Keratinocyte (primary cell): ENCODE measurements around the gene LDLRAD4. TPM values are rescaled to one million over a fixed set of nuclear protein-coding genes. Genes with fewer than 3 reads are reported as not detected.

Experiments
- DNase-seq: peaks from one replicate; pipeline ENCODE4 v3.0.0-alpha.2; 2011; ENCODE audit warnings: low read depth, missing footprints, low spot score
- FAIRE-seq: peaks from 2 replicates; lab custom pipeline; 2011; peaks lifted over from hg19 to GRCh38; lab: Jason Lieb, UNC
- H2AFZ ChIP-seq: 2 replicates; pipeline ENCODE4 v1.6.0; 2012; ENCODE audit warnings: low read length, control low read depth, inconsistent platforms; ENCODE audit not compliant: control insufficient read depth
- H3K27ac ChIP-seq: 2 replicates; pipeline ENCODE4 v1.5.1; 2011; ENCODE audit warnings: low read length; ENCODE audit not compliant: control insufficient read depth, insufficient read depth
- H3K27me3 ChIP-seq: 3 replicates; pipeline ENCODE4 v1.6.0; 2011; ENCODE audit warnings: low read length; ENCODE audit not compliant: control insufficient read depth, insufficient read depth; ENCODE audit errors: extremely low read depth
- H3K36me3 ChIP-seq, 2 experiments: 2 replicates in 1 of 2; 3 replicates in 1 of 2; pipeline ENCODE4 v1.5.1; 2011; ENCODE audit warnings: low read length in 2 of 2, mild to moderate bottlenecking in 1 of 2; ENCODE audit not compliant: control insufficient read depth in 2 of 2, insufficient read depth in 2 of 2; ENCODE audit errors: extremely low read depth in 1 of 2
- H3K4me1 ChIP-seq: 3 replicates; pipeline ENCODE4 v1.5.1; 2011; ENCODE audit warnings: low read length; ENCODE audit not compliant: control insufficient read depth, insufficient read depth; ENCODE audit errors: extremely low read depth
- H3K4me2 ChIP-seq: 3 replicates; pipeline ENCODE4 v1.6.0; 2011; ENCODE audit warnings: low read depth, low read length; ENCODE audit not compliant: control insufficient read depth, insufficient read depth; ENCODE audit errors: extremely low read depth
- H3K4me3 ChIP-seq, 3 experiments: fragments of 200-600 bp in 1 of 3; sonication (generic) in 1 of 3; 2 replicates in 2 of 3; 3 replicates in 1 of 3; pipeline ENCODE4 v1.5.1; 2011 to 2016; ENCODE audit warnings: low read length in 3 of 3, mild to moderate bottlenecking in 3 of 3, control low read depth in 2 of 3, inconsistent platforms in 1 of 3, low read depth in 1 of 3, mixed read lengths in 1 of 3, mixed run types in 1 of 3, moderate library complexity in 1 of 3; ENCODE audit not compliant: control insufficient read depth in 2 of 3, insufficient read depth in 2 of 3; ENCODE audit errors: extremely low read depth in 1 of 3
- H3K79me2 ChIP-seq: 2 replicates; pipeline ENCODE4 v1.6.0; 2012; ENCODE audit warnings: low read length; ENCODE audit not compliant: control insufficient read depth, insufficient read depth
- H3K9ac ChIP-seq: 3 replicates; pipeline ENCODE4 v1.6.0; 2011; ENCODE audit warnings: low read length; ENCODE audit not compliant: control insufficient read depth, insufficient read depth; ENCODE audit errors: extremely low read depth
- H3K9me1 ChIP-seq: 3 replicates; pipeline ENCODE4 v1.6.0; 2011; ENCODE audit warnings: low read length; ENCODE audit not compliant: control insufficient read depth, insufficient read depth; ENCODE audit errors: extremely low read depth
- H3K9me3 ChIP-seq: 2 replicates; pipeline ENCODE4 v1.5.1; 2012; ENCODE audit warnings: low read depth, low read length; ENCODE audit not compliant: control insufficient read depth
- H4K20me1 ChIP-seq: 3 replicates; pipeline ENCODE4 v1.6.0; 2011; ENCODE audit warnings: low read length; ENCODE audit not compliant: control insufficient read depth, insufficient read depth; ENCODE audit errors: extremely low read depth
- CTCF ChIP-seq, 3 experiments: IDR thresholded peaks in 1 of 3; conservative IDR thresholded peaks in 1 of 3; optimal IDR thresholded peaks in 1 of 3; 2 replicates in 2 of 3; 3 replicates in 1 of 3; pipeline versions ENCODE3 to v1.5.1; 2011; ENCODE audit warnings: low read length in 3 of 3, mild to moderate bottlenecking in 3 of 3, moderate library complexity in 2 of 3, control low read depth in 1 of 3, inconsistent platforms in 1 of 3; ENCODE audit not compliant: insufficient read depth in 2 of 3; ENCODE audit errors: extremely low read depth in 1 of 3
- EZH2 ChIP-seq: IDR thresholded peaks from one replicate; pipeline ENCODE4 v1.6.1; 2012; ENCODE audit warnings: inconsistent platforms, mild to moderate bottlenecking, low read length, moderate library complexity
- dilution Hi-C: fragments of 300-500 bp; cut with MboI; formaldehyde crosslinking; loops from one replicate; pipeline ENCODE4 v1.7.0; 2020; ENCODE audit warnings: low sequenced_read_pairs; ENCODE audit not compliant: extremely low pct_ligation_motif_present
- polyA plus RNA-seq, 5 experiments: library from polyadenylated mRNA; depleted of rRNA in 3 of 5; stranded (reverse) in 3 of 5; stranded (forward) in 1 of 5; unstranded in 1 of 5; fragments of >200 nt; gene quantifications; 1 replicate in 1 of 5; 2 replicates in 3 of 5; 3 replicates in 1 of 5; pipeline versions ENCODE4 v1.2.1 to v1.2.3, GENCODE V29; 2011 to 2012; ENCODE audit warnings: missing spikeins in 2 of 5, low read depth in 1 of 5, low replicate concordance in 1 of 5

Gene LDLRAD4
- polyA plus RNA-seq, 1 donor (not counting 4 experiments of a cell fraction or from before 2014, with no cell fraction given): not detected

DNA sequence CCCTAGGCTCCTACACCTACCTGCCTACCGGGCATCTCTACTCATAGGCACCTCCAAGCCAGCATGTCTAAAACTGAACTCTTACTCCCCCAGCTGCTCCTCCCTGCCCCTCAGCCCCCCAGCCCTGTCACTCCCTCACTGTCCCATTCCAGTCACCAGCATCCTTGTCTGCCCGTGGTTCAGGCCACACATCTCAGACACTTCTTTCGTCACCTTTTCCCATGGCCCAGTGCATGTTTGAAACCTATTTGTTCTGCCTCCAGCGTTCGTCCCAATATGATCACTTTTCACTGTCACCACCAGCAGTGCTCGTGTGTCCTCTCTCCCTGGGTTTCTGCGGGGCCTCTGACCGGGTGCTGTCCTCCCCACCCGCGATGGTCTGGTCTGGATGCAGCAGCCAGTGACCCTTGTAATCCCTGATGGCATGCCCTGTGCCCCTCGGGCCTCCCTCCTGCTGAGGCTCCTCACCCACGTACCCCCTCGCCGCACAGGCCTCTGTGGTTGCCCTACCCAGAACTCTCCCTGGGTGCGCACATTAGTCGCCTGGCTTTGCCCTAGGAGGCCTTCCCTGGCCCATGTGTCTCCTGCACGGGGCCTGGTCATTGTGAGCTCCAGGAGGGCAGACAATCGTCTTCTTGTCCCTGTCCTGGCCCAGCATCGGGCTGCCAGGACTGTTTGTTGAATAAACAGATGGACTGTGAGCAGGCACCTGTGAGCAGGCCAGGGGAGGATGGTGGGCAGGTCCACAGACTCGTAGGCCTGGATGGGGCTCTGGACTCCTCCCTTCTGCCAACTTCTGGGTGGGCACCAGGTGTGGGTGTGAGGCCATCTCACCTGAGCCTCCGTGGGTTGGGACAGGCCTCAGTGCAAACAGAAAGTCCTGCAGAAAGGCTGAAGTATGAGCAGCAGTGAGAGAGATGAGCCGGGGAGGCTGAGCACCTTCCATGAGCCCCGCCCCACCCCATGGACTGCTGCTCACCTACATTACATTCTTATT lies 15.5 kb downstream of the LDLRAD4 start:
- Histone ChIP-seq H3K9ac (no peak overlapping the region), H3K4me1 (no peaks in the 10 kb centered on the region), H3K27me3 (no peaks in the 10 kb centered on the region), H3K79me2 (no peaks in the 10 kb centered on the region), H3K27ac (no peak overlapping the region), H3K9me1 (no peaks in the 10 kb centered on the region), H2AFZ (no peak overlapping the region), H3K4me3 (no peak overlapping the region), H3K9me3 (no peaks in the 10 kb centered on the region), H3K4me2 (no peak overlapping the region), H4K20me1 (no peaks in the 10 kb centered on the region), H3K36me3 (no peaks in the 10 kb centered on the region)
- FAIRE-seq (no peak), DNase-seq (no peak)
- TF ChIP-seq EZH2: no peak
- no peak for TF ChIP-seq CTCF (optimal IDR thresholded peaks at IDR 0.05 in 1 of 3, IDR thresholded peaks at IDR 0.05 in 1 of 3, conservative IDR thresholded peaks at IDR 0.05 in 1 of 3; ENCODE audit: extremely low read depth in 1 of 3, insufficient read depth in 2 of 3, low read length in 3 of 3)
- dilution Hi-C loops: no loop called here

- Histone ChIP-seq H3K9ac (no peak overlapping the region), H3K36me3 (no peaks in the 10 kb centered on the region), H3K9me1 (no peaks in the 10 kb centered on the region), H4K20me1 (no peaks in the 10 kb centered on the region), H3K27me3 (no peaks in the 10 kb centered on the region), H3K9me3 (no peaks in the 10 kb centered on the region), H2AFZ (no peak overlapping the region), H3K4me3 (no peak overlapping the region), H3K27ac (no peak overlapping the region), H3K4me2 (no peak overlapping the region), H3K79me2 (no peaks in the 10 kb centered on the region), H3K4me1 (no peaks in the 10 kb centered on the region)
- no peak for TF ChIP-seq CTCF (optimal IDR thresholded peaks at IDR 0.05 in 1 of 3, IDR thresholded peaks at IDR 0.05 in 1 of 3, conservative IDR thresholded peaks at IDR 0.05 in 1 of 3; ENCODE audit: extremely low read depth in 1 of 3, insufficient read depth in 2 of 3, low read length in 3 of 3)
- no peak for TF ChIP-seq EZH2
- no peak for FAIRE-seq
- dilution Hi-C loops: no loop called here
- no peak for DNase-seq
Observed at GRCh38 chr18:13235421-13235831, 16.9 kb downstream of the LDLRAD4 start.
